Measurements from ENCODE around the gene FNIP1.
"Not testable (repeated sequence)": the region's sequence is repeated elsewhere in the genome, so short reads cannot be mapped to it uniquely, and the experiment has no call there.

FNIP1 gene

GRCh38 chr5:131786900-131787692, 9.7 kb downstream of the FNIP1 start:
- no peak for DNase-seq

DNA sequence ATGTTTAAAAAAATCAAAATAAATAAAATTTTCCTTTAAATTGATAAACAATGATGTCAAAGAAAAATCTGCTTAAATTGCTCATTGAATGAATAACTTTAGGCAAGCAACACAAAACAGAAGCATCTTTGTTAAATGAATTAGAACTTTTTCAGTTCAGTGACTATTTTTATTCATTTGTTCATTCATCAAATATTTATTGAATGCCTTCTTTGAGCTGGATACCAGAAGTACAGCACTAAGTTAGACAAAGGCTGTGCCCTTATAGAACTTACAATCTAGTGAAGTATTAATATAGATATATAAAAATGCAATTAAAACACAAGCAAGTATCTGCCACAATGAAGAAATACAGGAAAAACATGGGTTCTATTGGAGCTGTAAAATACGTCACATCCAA, 10.8 kb downstream of the FNIP1 start:
- DNase-seq: no peak

- no peak for DNase-seq
Observed at GRCh38 chr5:131783874-131784273, 12.9 kb downstream of the FNIP1 start.

GRCh38 chr5:131783357-131783756, 13.5 kb downstream of the FNIP1 start:
- no peak for DNase-seq

GRCh38 chr5:131782717-131783116, 14.1 kb downstream of the FNIP1 start:
- DNase-seq: no peak

DNA sequence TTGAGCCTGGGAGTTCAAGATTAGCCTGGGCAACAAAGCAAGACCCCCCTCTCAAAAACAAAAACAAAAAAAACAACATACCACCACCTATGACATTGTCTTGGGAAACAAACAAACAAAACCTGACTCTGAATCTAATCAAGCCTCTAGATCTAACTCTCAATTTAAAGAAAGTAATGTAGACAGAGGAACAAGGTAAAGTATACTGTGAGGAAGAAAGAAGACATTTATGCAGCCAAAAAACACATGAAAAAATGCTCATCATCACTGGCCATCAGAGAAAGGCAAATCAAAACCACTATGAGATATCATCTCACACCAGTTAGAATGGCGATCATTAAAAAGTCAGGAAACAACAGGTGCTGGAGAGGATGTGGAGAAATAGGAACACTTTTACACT, 18.7 kb downstream of the FNIP1 start:
- not testable (repeated sequence) for DNase-seq

DNA sequence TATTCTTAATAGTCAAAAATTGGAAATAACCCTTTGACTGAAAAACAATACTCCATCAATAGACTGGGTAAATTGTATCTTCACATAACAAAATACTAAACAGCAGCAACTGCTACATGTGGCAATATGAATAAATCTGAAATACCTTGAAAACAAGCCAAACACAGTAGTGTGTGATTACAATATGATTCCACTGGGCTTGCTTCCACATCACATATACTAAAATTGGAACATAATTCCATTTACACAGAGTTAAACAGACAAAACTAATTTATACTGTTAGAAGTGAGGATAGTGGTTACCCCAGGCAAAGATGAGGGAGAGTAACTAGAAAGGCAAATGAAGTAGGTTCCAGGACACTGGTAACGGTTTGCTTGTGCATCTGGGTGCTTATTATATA, 20.4 kb downstream of the FNIP1 start:
- DNase-seq: no peak

- DNase-seq: no peak
Observed at GRCh38 chr5:131774652-131775367, 22.0 kb downstream of the FNIP1 start.

GRCh38 chr5:131773805-131774204, 23.0 kb downstream of the FNIP1 start:
- DNase-seq: no peak

DNA sequence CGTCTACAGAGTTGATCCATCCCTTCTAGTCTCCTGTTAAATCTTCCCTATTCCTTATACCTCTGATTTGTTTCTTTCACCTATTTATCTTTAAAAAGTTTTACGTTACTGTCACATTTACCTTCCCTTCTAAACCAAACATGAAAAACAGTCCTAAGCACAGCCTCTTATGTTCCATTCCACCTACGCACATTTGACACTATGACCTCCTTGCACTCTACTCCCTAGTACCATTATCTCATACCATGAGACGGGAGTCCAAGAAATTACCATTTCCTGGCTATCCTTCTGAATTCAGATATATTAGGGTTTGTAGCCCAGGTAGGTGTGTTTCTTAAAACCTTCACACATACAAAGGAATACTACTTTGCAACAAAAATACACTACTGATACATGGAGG, 25.1 kb downstream of the FNIP1 start:
- DNase-seq: no peak

- DNase-seq: no peak
Observed at GRCh38 chr5:131769961-131770360, 26.9 kb downstream of the FNIP1 start.

DNA sequence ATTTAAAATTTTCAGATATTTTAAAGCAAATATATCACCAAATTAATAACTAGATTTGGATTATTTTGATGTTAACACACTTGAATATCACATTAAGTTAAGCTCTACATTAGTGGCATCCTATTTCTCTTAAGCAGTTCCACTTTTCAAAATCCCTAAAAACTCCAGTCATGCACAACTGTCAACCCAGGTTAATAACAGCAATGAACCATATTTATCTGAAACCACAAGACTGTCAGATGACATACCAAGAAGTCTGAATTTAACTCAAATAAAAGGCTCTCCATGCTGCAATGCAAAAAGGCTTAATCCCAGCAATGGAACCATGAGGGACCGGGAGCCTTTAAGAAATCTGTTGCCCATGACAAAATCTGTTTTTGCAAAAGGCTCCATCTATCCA, 27.5 kb downstream of the FNIP1 start:
- no peak for DNase-seq

GRCh38 chr5:131767891-131768290, 28.9 kb downstream of the FNIP1 start:
- DNase-seq: no peak

- no peak for DNase-seq
Observed at GRCh38 chr5:131766689-131767088, 30.1 kb downstream of the FNIP1 start.

DNA sequence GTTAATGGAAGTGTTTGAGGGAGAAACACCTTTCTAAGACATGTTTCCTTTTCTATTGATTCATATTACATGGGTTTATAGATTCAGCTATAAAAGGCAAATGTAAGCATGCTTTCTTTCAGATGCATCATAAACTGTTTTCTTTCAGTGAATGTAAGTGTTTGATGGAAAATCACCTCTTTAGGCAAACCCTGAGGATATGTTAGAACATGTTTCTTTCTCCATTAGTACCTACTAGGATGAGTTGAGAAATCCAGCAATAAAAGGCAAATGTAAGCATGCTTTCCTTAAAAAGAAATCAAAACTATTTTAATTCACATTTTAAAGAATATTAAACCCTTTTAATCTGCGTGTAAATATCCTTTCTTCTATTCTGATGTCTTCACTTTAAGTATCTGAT, 31.6 kb downstream of the FNIP1 start:
- DNase-seq: no peak

GRCh38 chr5:131763968-131764367, 32.8 kb downstream of the FNIP1 start:
- DNase-seq: no peak

DNA sequence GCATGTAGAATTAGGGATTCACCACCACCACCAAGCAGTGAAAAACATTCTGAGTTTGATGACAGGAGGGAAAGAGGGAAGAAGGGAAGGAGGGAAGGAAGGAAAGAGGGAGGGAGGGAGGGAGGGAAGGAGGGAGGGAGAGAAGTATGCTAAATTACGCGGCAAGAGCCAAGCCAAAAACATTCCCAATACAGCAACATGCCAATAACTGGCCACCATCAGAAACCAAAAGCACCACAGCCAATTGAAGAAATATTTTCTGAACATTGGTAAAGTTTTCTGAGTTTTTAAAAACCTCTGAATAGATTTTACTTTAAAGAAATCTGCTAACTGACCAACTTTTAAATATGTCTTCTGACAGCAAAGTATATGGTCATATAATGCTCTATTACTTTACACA, 36.0 kb downstream of the FNIP1 start:
- no peak for DNase-seq

DNA sequence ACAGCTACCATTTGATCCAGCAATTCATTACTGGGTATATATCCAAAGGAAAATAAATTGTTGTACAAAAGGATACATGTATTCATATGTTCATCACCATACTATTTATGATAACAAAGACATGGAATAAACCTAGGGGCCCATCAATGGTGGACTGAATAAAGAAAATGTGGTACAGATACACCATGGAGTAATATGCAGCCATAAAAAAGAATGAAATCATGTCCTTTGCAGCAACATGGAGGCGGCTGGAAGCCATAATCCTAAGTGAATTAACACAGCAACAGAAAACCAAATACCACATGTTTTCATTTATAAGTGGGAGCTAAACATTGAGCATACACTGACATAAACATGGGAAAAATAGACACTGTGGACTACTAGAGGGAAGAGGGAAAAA, 37.1 kb downstream of the FNIP1 start:
- no peak for DNase-seq

DNA sequence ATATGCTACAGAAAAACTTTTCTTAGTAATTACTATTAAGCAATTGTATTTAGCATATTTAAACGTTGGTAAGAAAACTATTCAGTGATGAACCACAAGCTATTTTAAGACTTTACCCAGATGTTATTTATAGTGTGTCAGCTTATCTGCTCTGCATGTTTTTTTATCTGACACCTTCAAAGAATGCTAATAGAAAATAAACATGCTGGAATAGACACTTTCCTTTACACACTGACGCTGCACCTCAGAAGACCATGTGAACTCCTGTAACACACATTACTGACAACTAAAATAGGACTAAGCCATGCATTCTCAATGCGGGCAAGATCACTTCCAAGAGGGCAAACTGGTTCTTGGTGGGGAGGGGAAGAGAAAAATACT, 38.3 kb downstream of the FNIP1 start:
- DNase-seq: no peak

- DNase-seq: no peak
Observed at GRCh38 chr5:131757830-131758519, 38.8 kb downstream of the FNIP1 start.

GRCh38 chr5:131756942-131757341, 39.9 kb downstream of the FNIP1 start:
- DNase-seq: no peak

GRCh38 chr5:131754363-131754762, 42.5 kb downstream of the FNIP1 start:
- DNase-seq: no peak

GRCh38 chr5:131751506-131751905, 45.3 kb downstream of the FNIP1 start:
- no peak for DNase-seq
